GM21367 (cell line): Measurements from ENCODE around the gene UNCX.
"Not testable (repeated sequence)": the region's sequence is repeated elsewhere in the genome, so short reads cannot be mapped to it uniquely, and the experiment has no call there.

Experiments
- ATAC-seq: cut with Tn5 transposase; IDR thresholded peaks from one replicate; pipeline ENCODE4 v1.9.1; 2021; ENCODE audit not compliant: unreplicated experiment

The UNCX gene

GRCh38 chr7:1232623-1233332 lies at the start of gene UNCX:
Gene UNCX (plus strand): TSS chr7:1232872. CDS start chr7:1233018, 146 bp downstream.
- ATAC-seq = no peak

- ATAC-seq = no peak
Measured at GRCh38 chr7:1187127-1187526, 45.5 kb upstream of the UNCX start.

GRCh38 chr7:1188720-1189294 lies 43.9 kb upstream of the UNCX start:
- ATAC-seq = no peak

- ATAC-seq = no peak
Measured at GRCh38 chr7:1189986-1190772, 42.5 kb upstream of the UNCX start.

GRCh38 chr7:1192171-1192676 lies 40.4 kb upstream of the UNCX start:
- ATAC-seq = no peak

GRCh38 chr7:1193593-1194424 lies 38.9 kb upstream of the UNCX start:
- no peak for ATAC-seq

- ATAC-seq = not testable (repeated sequence)
Measured at GRCh38 chr7:1196441-1196840, 36.2 kb upstream of the UNCX start.

- no peak for ATAC-seq
Measured at GRCh38 chr7:1196950-1197349, 35.7 kb upstream of the UNCX start.

GRCh38 chr7:1197997-1198625 lies 34.6 kb upstream of the UNCX start:
- no peak for ATAC-seq

- ATAC-seq = no peak
Measured at GRCh38 chr7:1200045-1200444, 32.6 kb upstream of the UNCX start.

- ATAC-seq = no peak
Measured at GRCh38 chr7:1201916-1202315, 30.8 kb upstream of the UNCX start.

- ATAC-seq = not testable (repeated sequence)
Measured at GRCh38 chr7:1202914-1203313, 29.8 kb upstream of the UNCX start.

GRCh38 chr7:1204460-1205140 lies 28.1 kb upstream of the UNCX start:
- no peak for ATAC-seq

- not testable (repeated sequence) for ATAC-seq
Measured at GRCh38 chr7:1205742-1206141, 26.9 kb upstream of the UNCX start.

GRCh38 chr7:1209097-1209496 lies 23.6 kb upstream of the UNCX start:
- no peak for ATAC-seq

- ATAC-seq = no peak
Measured at GRCh38 chr7:1210321-1210978, 22.2 kb upstream of the UNCX start.

- ATAC-seq = no peak
Measured at GRCh38 chr7:1210979-1211608, 21.6 kb upstream of the UNCX start.

GRCh38 chr7:1211611-1212010 lies 21.1 kb upstream of the UNCX start:
- no peak for ATAC-seq

GRCh38 chr7:1212025-1212424 lies 20.6 kb upstream of the UNCX start:
- ATAC-seq = not testable (repeated sequence)
